SK-N-SH treated with all-trans-retinoic acid at 6 μM for 48 hours (cell line): Measurements from ENCODE around the gene AGBL3.
A peak's percentile ranks its signal among the peaks of the same experiment; 100 is the strongest.
"Not testable (repeated sequence)": the region's sequence is repeated elsewhere in the genome, so short reads cannot be mapped to it uniquely, and the experiment has no call there.

Experiments used
- ATAC-seq: fragments of 200-7000 bp; cut with Tn5 transposase; 3 replicates; pipeline ENCODE4 v1.9.1; 2020; ENCODE audit warnings: mild to moderate bottlenecking, moderate library complexity
- ARNTL ChIP-seq: fragments of 450-650 bp; formaldehyde crosslinking; IDR thresholded peaks from 2 replicates; pipeline ENCODE4 v1.5.0; 2020; ENCODE audit warnings: low read depth, mild to moderate bottlenecking, moderate library complexity, borderline replicate concordance
- BACH2 ChIP-seq: fragments of 250-450 bp; sonication (Bioruptor Pico); IDR thresholded peaks from 2 replicates; pipeline ENCODE4 v1.9.0; 2021; ENCODE audit warnings: mild to moderate bottlenecking, borderline replicate concordance
- CREB5 ChIP-seq: fragments of 250-450 bp; sonication (Bioruptor Pico); IDR thresholded peaks from 2 replicates; pipeline ENCODE4 v1.5.1; 2020; ENCODE audit warnings: low read depth, mild to moderate bottlenecking, moderate library complexity
- CSDC2 ChIP-seq: fragments of 250-450 bp; sonication (Bioruptor Pico); IDR thresholded peaks from 2 replicates; pipeline ENCODE4 v1.5.0; 2020; ENCODE audit warnings: mild to moderate bottlenecking, moderate library complexity
- ESRRG ChIP-seq: fragments of 250-450 bp; sonication (Bioruptor Pico); IDR thresholded peaks from 2 replicates; pipeline ENCODE4 v1.6.1; 2021; ENCODE audit warnings: mild to moderate bottlenecking
- GLIS3 ChIP-seq: fragments of 250-450 bp; sonication (Bioruptor Pico); IDR thresholded peaks from 2 replicates; pipeline ENCODE4 v1.5.0; 2020; ENCODE audit warnings: mild to moderate bottlenecking, moderate library complexity
- ISL1 ChIP-seq: fragments of 250-450 bp; sonication (Bioruptor Pico); IDR thresholded peaks from 2 replicates; pipeline ENCODE4 v2.1.2; 2022; ENCODE audit warnings: mild to moderate bottlenecking, moderate library complexity
- OSR1 ChIP-seq: fragments of 250-450 bp; sonication (Bioruptor Pico); IDR thresholded peaks from 2 replicates; pipeline ENCODE4 v1.8.0; 2022; ENCODE audit warnings: moderate library complexity, mild to moderate bottlenecking, inconsistent platforms
- PPARA ChIP-seq: fragments of 250-450 bp; sonication (Bioruptor Pico); IDR thresholded peaks from 2 replicates; pipeline ENCODE4 v1.5.0; 2020; ENCODE audit warnings: mild to moderate bottlenecking, borderline replicate concordance
- RARB ChIP-seq: fragments of 250-450 bp; sonication (Bioruptor Pico); IDR thresholded peaks from 2 replicates; pipeline ENCODE4 v1.8.0; 2021; ENCODE audit warnings: mild to moderate bottlenecking, moderate library complexity
- SNAI2 ChIP-seq: fragments of 250-450 bp; sonication (Bioruptor Pico); IDR thresholded peaks from 2 replicates; pipeline ENCODE4 v1.5.0; 2020; ENCODE audit warnings: mild to moderate bottlenecking, moderate library complexity
- TCF4 ChIP-seq: fragments of 250-450 bp; sonication (Bioruptor Pico); IDR thresholded peaks from 2 replicates; pipeline ENCODE4 v1.8.0; 2021; ENCODE audit warnings: mild to moderate bottlenecking, moderate library complexity, borderline replicate concordance
- TOX ChIP-seq: fragments of 250-450 bp; sonication (Bioruptor Pico); IDR thresholded peaks from 2 replicates; pipeline ENCODE4 v1.8.0; 2021; ENCODE audit warnings: mild to moderate bottlenecking, moderate library complexity, borderline replicate concordance
- ZC3H10 ChIP-seq: fragments of 250-450 bp; sonication (Bioruptor Pico); IDR thresholded peaks from 2 replicates; pipeline ENCODE4 v1.5.1; 2021; ENCODE audit warnings: mild to moderate bottlenecking, moderate library complexity
- ZFP3 ChIP-seq: fragments of 250-450 bp; sonication (Bioruptor Pico); IDR thresholded peaks from 2 replicates; pipeline ENCODE4 v1.5.0; 2020; ENCODE audit warnings: mild to moderate bottlenecking, moderate library complexity
- ZFP30 ChIP-seq: fragments of 450-650 bp; formaldehyde crosslinking; IDR thresholded peaks from 2 replicates; pipeline ENCODE4 v1.5.0; 2022; ENCODE audit warnings: mild to moderate bottlenecking, moderate library complexity
- ZNF565 ChIP-seq: fragments of 450-650 bp; formaldehyde crosslinking; conservative IDR thresholded peaks from 2 replicates; pipeline ENCODE4 v1.5.0; 2020; ENCODE audit warnings: low read depth, mild to moderate bottlenecking, moderate library complexity
- ZNF70 ChIP-seq: fragments of 450-650 bp; formaldehyde crosslinking; IDR thresholded peaks from 2 replicates; pipeline ENCODE4 v1.5.0; 2020; ENCODE audit warnings: mild to moderate bottlenecking, moderate library complexity
- ZNF8 ChIP-seq: fragments of 450-650 bp; formaldehyde crosslinking; IDR thresholded peaks from 2 replicates; pipeline ENCODE4 v1.5.0; 2020; ENCODE audit warnings: mild to moderate bottlenecking, moderate library complexity
- TF ChIP-seq, protein P1 (sequence below): fragments of 250-450 bp; sonication (Bioruptor Pico); IDR thresholded peaks from 2 replicates; pipeline ENCODE4 v1.5.0; 2020; ENCODE audit warnings: mild to moderate bottlenecking, moderate library complexity
- TF ChIP-seq, protein P2 (sequence below): fragments of 250-450 bp; sonication (Bioruptor Pico); IDR thresholded peaks from 2 replicates; pipeline ENCODE4 v1.8.0; 2021; ENCODE audit warnings: low read depth, mild to moderate bottlenecking, moderate library complexity, borderline replicate concordance
- TF ChIP-seq, protein P3 (sequence below): fragments of 250-450 bp; sonication (Bioruptor Pico); IDR thresholded peaks from 2 replicates; pipeline ENCODE4 v1.5.1; 2021; ENCODE audit warnings: mild to moderate bottlenecking, moderate library complexity
- TF ChIP-seq, protein P4 (sequence below): fragments of 250-450 bp; sonication (Bioruptor Pico); IDR thresholded peaks from 2 replicates; pipeline ENCODE4 v1.8.0; 2020; ENCODE audit warnings: mild to moderate bottlenecking, moderate library complexity, borderline replicate concordance

Gene AGBL3

GRCh38 chr7:135169141-135169963 lies 183.0 kb downstream of the AGBL3 start:
- TF ChIP-seq ZFP3 (CRISPR knock-in tag), result no peak
- no peak for ATAC-seq

- TF ChIP-seq RARB (CRISPR knock-in tag), result no peak
- no peak for TF ChIP-seq ZNF565 (CRISPR knock-in tag)
- no peak for TF ChIP-seq OSR1 (CRISPR knock-in tag)
- TF ChIP-seq TOX (CRISPR knock-in tag), result no peak
- no peak for TF ChIP-seq ARNTL
- TF ChIP-seq BACH2 (CRISPR knock-in tag), result no peak
- ATAC-seq, result no peak; the same call in 2 of the 3 replicates
These were observed 183.6 kb downstream of the AGBL3 start for GRCh38 chr7:135169964-135170273.

DNA sequence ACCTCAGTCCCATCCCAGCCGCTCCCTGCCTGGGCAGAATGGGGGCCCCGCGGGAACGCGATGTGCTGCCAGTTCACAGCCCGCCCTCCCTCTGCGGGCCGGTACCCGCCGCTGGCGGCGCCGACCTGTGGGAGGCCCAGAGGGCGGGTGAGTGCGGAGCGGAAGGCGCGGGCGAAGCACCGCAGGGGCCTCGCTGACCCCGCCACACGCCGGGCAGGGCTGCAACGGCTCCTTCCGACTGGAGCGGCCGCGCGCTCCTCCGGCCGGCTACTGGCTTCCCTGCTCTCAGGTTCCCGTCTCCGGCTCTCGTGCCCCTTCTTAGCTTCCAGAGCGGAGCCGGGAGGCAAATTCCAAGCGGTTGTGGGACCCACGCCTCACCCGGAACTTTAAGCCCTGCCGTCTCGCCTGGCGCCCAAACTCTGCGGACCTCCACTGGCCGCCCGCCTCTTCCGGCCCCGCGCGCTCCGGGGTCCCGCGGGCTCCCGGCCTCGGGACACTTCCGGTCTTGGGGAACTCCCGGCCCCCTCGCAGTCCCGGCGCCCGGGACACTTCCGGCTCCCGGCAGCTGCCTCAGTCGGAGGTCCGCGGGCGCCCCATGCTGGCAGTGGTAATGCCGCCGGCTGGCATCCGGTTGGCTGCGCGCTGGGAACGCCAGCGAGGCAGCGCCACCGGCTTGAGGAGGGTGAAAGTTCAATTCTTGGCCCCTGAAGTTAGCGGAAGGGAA lies 184.1 kb downstream of the AGBL3 start, which contains the start of gene CYREN:
TSS of gene CYREN (minus strand) at position 434 of the 724 bp plus-strand sequence. CDS start 1,785 bp downstream, outside the sequence.
- no peak for TF ChIP-seq TCF4 (CRISPR knock-in tag)
- TF ChIP-seq SNAI2 (CRISPR knock-in tag), result no peak
- TF ChIP-seq TOX (CRISPR knock-in tag), result no peak
- TF ChIP-seq ISL1 (CRISPR knock-in tag), result no peak
- no peak; the same call in none of the 2 replicates for TF ChIP-seq CSDC2
- peak; percentile 21; the same call in 1 of the 2 replicates for TF ChIP-seq ZNF70 (CRISPR knock-in tag)
- TF ChIP-seq, protein P1, sequence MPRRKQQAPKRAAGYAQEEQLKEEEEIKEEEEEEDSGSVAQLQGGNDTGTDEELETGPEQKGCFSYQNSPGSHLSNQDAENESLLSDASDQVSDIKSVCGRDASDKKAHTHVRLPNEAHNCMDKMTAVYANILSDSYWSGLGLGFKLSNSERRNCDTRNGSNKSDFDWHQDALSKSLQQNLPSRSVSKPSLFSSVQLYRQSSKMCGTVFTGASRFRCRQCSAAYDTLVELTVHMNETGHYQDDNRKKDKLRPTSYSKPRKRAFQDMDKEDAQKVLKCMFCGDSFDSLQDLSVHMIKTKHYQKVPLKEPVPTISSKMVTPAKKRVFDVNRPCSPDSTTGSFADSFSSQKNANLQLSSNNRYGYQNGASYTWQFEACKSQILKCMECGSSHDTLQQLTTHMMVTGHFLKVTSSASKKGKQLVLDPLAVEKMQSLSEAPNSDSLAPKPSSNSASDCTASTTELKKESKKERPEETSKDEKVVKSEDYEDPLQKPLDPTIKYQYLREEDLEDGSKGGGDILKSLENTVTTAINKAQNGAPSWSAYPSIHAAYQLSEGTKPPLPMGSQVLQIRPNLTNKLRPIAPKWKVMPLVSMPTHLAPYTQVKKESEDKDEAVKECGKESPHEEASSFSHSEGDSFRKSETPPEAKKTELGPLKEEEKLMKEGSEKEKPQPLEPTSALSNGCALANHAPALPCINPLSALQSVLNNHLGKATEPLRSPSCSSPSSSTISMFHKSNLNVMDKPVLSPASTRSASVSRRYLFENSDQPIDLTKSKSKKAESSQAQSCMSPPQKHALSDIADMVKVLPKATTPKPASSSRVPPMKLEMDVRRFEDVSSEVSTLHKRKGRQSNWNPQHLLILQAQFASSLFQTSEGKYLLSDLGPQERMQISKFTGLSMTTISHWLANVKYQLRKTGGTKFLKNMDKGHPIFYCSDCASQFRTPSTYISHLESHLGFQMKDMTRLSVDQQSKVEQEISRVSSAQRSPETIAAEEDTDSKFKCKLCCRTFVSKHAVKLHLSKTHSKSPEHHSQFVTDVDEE (CRISPR knock-in tag), result peak; percentile 92
- peak; percentile 82; the same call in 1 of the 2 replicates for TF ChIP-seq ZFP3 (CRISPR knock-in tag)
- no peak; the same call in 1 of the 2 replicates for TF ChIP-seq ZFP30 (CRISPR knock-in tag)
- TF ChIP-seq ZNF8, result no peak; the same call in 1 of the 2 replicates
- TF ChIP-seq, protein P2, sequence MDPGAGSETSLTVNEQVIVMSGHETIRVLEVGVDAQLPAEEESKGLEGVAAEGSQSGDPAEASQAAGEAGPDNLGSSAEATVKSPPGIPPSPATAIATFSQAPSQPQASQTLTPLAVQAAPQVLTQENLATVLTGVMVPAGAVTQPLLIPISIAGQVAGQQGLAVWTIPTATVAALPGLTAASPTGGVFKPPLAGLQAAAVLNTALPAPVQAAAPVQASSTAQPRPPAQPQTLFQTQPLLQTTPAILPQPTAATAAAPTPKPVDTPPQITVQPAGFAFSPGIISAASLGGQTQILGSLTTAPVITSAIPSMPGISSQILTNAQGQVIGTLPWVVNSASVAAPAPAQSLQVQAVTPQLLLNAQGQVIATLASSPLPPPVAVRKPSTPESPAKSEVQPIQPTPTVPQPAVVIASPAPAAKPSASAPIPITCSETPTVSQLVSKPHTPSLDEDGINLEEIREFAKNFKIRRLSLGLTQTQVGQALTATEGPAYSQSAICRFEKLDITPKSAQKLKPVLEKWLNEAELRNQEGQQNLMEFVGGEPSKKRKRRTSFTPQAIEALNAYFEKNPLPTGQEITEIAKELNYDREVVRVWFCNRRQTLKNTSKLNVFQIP (CRISPR knock-in tag), result peak; percentile 61; the same call in 1 of the 2 replicates
- TF ChIP-seq RARB (CRISPR knock-in tag), result peak; percentile 51; the same call in 1 of the 2 replicates
- no peak for TF ChIP-seq OSR1 (CRISPR knock-in tag)
- TF ChIP-seq ZC3H10 (CRISPR knock-in tag), result no peak
- no peak for TF ChIP-seq PPARA
- TF ChIP-seq CREB5 (CRISPR knock-in tag), result no peak
- TF ChIP-seq, protein P3, sequence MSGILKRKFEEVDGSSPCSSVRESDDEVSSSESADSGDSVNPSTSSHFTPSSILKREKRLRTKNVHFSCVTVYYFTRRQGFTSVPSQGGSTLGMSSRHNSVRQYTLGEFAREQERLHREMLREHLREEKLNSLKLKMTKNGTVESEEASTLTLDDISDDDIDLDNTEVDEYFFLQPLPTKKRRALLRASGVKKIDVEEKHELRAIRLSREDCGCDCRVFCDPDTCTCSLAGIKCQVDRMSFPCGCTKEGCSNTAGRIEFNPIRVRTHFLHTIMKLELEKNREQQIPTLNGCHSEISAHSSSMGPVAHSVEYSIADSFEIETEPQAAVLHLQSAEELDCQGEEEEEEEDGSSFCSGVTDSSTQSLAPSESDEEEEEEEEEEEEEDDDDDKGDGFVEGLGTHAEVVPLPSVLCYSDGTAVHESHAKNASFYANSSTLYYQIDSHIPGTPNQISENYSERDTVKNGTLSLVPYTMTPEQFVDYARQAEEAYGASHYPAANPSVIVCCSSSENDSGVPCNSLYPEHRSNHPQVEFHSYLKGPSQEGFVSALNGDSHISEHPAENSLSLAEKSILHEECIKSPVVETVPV (CRISPR knock-in tag), result no peak
- no peak for TF ChIP-seq ESRRG
- TF ChIP-seq, protein P4, sequence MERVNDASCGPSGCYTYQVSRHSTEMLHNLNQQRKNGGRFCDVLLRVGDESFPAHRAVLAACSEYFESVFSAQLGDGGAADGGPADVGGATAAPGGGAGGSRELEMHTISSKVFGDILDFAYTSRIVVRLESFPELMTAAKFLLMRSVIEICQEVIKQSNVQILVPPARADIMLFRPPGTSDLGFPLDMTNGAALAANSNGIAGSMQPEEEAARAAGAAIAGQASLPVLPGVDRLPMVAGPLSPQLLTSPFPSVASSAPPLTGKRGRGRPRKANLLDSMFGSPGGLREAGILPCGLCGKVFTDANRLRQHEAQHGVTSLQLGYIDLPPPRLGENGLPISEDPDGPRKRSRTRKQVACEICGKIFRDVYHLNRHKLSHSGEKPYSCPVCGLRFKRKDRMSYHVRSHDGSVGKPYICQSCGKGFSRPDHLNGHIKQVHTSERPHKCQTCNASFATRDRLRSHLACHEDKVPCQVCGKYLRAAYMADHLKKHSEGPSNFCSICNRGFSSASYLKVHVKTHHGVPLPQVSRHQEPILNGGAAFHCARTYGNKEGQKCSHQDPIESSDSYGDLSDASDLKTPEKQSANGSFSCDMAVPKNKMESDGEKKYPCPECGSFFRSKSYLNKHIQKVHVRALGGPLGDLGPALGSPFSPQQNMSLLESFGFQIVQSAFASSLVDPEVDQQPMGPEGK (CRISPR knock-in tag), result peak; percentile 50; the same call in 1 of the 2 replicates
- peak; percentile 66 for TF ChIP-seq GLIS3 (CRISPR knock-in tag)
- TF ChIP-seq ZNF565 (CRISPR knock-in tag), result no peak
- TF ChIP-seq BACH2 (CRISPR knock-in tag), result no peak
- TF ChIP-seq ARNTL, result no peak
- peak; percentile 98 for ATAC-seq

DNA sequence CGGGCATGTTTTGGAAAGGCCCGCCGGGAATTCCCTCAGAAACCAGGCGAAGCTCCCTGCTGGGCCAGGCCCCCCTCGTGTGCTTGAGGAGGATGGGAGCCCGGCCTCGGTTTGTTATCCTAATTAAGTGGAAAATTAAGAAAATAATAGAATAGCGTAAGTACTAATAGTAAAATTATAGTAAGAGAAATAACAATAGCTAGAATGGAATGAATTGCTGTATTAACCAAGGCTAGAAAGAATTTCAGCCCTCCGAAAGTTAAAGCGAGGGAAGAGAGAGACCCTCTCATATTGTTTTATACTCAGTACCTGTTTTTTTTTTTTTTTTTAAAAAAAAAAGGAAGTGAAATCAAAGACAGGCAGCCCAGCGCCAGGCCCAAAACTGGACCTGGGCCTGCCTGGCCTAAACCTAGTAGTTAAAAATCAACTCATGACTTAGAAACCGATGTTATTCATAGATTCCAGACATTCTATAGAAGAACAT lies 184.7 kb downstream of the AGBL3 start:
- ATAC-seq, result not testable (repeated sequence)

- not testable (repeated sequence) for ATAC-seq
These were observed 185.4 kb downstream of the AGBL3 start for GRCh38 chr7:135171581-135172291.

- not testable (repeated sequence) for ATAC-seq
These were observed 187.6 kb downstream of the AGBL3 start for GRCh38 chr7:135173916-135174315.
